Activated CD4-positive, alpha-beta T cell treated with anti-CD3 and anti-CD28 coated beads for 36 hours (primary cell): ENCODE measurements around the gene ABCB9. TPM values are rescaled to one million over a fixed set of nuclear protein-coding genes. Genes with fewer than 3 reads are reported as not detected.
A peak's percentile ranks its signal among the peaks of the same experiment; 100 is the strongest.

Experiments used
- ATAC-seq: fragments of 200-7000 bp; cut with Tn5 transposase; one replicate; pipeline ENCODE4 v1.10.0; 2021; ENCODE audit warnings: mild to moderate bottlenecking, moderate library complexity
- CTCF ChIA-PET: fragments of 350-600 bp; sonication (Branson Sonifier 250); formaldehyde crosslinking; loops from one replicate; lab custom pipeline; 2021; ENCODE audit warnings: antibody characterized with exemption; lab: Charles Lee
- POLR2A ChIA-PET: fragments of 350-600 bp; sonication (Branson Sonifier 250); formaldehyde crosslinking; loops from one replicate; lab custom pipeline; 2021; ENCODE audit warnings: antibody characterized with exemption, inconsistent platforms; lab: Charles Lee
- DNase-seq: peaks from one replicate; pipeline ENCODE4 v3.0.0-alpha.2; 2020
- H3K27ac Mint-ChIP-seq: one replicate; pipeline ENCODE4 v1.8.0; 2021; ENCODE audit warnings: mixed read lengths
- H3K27me3 Mint-ChIP-seq: one replicate; pipeline ENCODE4 v1.8.0; 2021; ENCODE audit warnings: mixed read lengths
- H3K36me3 Mint-ChIP-seq: one replicate; pipeline ENCODE4 v1.8.0; 2021; ENCODE audit warnings: low read depth, mixed read lengths
- H3K4me1 Mint-ChIP-seq: one replicate; pipeline ENCODE4 v1.8.0; 2021; ENCODE audit warnings: mixed read lengths
- H3K4me3 Mint-ChIP-seq: one replicate; pipeline ENCODE4 v1.8.0; 2021; ENCODE audit warnings: mild to moderate bottlenecking, moderate library complexity, mixed read lengths
- H3K9me3 Mint-ChIP-seq: one replicate; pipeline ENCODE4 v1.8.0; 2021; ENCODE audit warnings: low read depth, mixed read lengths
- intact Hi-C, 2 experiments: fragments of 100-400 bp; cut with DNase I in 1 of 2; cut with micrococcal nuclease in 1 of 2; formaldehyde crosslinking; loops; one replicate each; pipeline versions ENCODE4 v1.14.2 to v1.15.1; 2022 to 2024; cut with DNase I, micrococcal nuclease
- total RNA-seq, 2 experiments: library from RNA; stranded (reverse); gene quantifications; one replicate each; pipeline ENCODE4 v1.2.3, GENCODE V29; 2021

The ABCB9 gene
- total RNA-seq, 2 experiments from 2014 or later = 3.8 to 6.3 TPM

DNA sequence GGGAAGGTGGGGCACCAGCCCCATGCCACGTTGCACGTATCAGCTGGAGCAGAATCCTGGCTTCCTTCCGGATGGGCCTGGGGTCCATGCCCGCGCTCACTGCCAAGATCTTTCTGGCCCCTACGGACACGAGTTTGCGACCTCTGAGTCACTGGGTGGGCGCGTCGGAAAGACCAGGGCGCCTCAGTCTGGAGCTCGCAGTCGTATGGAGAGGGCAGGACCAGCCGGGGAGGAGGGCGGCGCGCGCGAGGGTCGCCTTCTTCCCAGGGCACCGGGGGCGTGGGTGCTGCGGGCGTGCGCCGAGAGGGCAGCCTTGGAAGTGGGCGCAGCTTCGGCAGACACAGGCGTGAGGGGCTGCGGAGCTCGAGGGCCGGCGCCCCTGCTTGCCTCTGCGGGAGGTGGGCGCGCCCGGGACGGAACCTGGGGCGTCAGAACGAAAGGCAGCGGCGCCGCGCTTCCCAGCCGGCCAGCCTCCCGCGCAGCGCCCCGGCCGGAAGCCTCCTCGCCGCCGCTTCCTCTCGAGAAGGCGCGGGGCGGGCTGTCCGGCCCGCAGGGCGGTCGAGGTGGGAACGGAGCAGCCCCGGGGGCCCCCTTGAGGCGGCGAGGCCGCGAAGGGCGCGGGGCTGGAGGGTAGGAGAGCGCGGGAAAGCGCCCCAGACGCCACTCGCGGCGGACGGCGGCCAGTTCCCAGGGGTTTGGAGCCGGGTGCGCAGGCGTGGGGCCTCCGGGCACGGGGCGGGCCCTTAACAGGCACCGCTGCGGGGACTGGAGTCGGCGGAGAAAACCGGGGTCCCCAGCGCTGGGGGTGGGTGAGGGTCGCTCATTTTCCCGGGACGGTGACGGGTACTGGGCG, 14.1 kb upstream of the ABCB9 start, which contains the start of gene ARL6IP4:
Gene ARL6IP4, plus strand, starts transcription at position 499 of the 853 bp plus-strand sequence. CDS start 459 bp downstream, outside the sequence.
- CTCF ChIA-PET = interaction anchor here (1.0 to 1.2 kb wide), 2 partner anchors 45 to 119 kb away, joined by 3 read pairs; no protein-coding TSS in a partner anchor
- no peaks in the 10 kb centered on the region for H3K9me3 Mint-ChIP-seq
- H3K27me3 Mint-ChIP-seq = no peaks in the 10 kb centered on the region
- peaks cover 17% of the 10 kb centered on the region for H3K36me3 Mint-ChIP-seq
- intact Hi-C loops = loop anchor here (1.0 to 5.0 kb wide), 6 partner anchors 96 to 604 kb away; partner anchors contain the start of genes MPHOSPH9 (in 1 of the 2), MTRFR (in 1 of the 2), PITPNM2 (in 1 of the 2) and TMED2 (in 1 of the 2)
- H3K4me1 Mint-ChIP-seq = peaks cover 55% of the 10 kb centered on the region
- POLR2A ChIA-PET = interaction anchor here (0.5 kb wide), 1 partner anchor 91 kb away, joined by 3 read pairs; no protein-coding TSS in a partner anchor
- H3K27ac Mint-ChIP-seq = peak within 1 kb of the TSS; percentile 85
- DNase-seq (peak; percentile 82), ATAC-seq (peak; percentile 77)
- H3K4me3 Mint-ChIP-seq = peak within 1 kb of the TSS; percentile 87

DNA sequence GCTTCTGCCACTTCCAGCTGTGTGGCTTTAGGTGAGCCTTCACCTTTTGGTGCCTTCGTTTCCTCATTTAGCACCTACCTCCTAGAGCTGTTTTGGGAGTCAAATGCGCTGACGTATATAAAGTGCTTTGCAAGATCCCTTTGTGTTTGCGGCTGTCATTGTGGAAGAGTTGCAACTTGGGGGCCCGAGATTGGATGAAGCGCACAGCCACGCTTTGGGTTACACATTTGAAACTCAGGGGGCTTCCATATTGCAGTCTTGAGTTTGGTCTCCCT, 13.6 kb upstream of the ABCB9 start:
- intact Hi-C loops = loop anchor here (1.0 to 10.0 kb wide), 9 partner anchors 96 to 1935 kb away; partner anchors contain the start of genes KMT5A (in 1 of the 2), MPHOSPH9 (in 1 of the 2), MTRFR (in 1 of the 2) and PITPNM2 (in 1 of the 2)
- ChIA-PET POLR2A (interaction anchor here (0.5 kb wide), 1 partner anchor 92 kb away, joined by 3 read pairs; no protein-coding TSS in a partner anchor), CTCF (interaction anchor here (1.2 kb wide), 1 partner anchor 119 kb away, joined by 3 read pairs; no protein-coding TSS in a partner anchor)
- Mint-ChIP-seq H3K9me3 (no peaks in the 10 kb centered on the region), H3K4me1 (peaks cover 52% of the 10 kb centered on the region), H3K27me3 (no peaks in the 10 kb centered on the region), H3K36me3 (peaks cover 12% of the 10 kb centered on the region), H3K4me3 (peak overlapping the region; percentile 87), H3K27ac (peak overlapping the region; percentile 85)
- DNase-seq (no peak), ATAC-seq (no peak)

DNA sequence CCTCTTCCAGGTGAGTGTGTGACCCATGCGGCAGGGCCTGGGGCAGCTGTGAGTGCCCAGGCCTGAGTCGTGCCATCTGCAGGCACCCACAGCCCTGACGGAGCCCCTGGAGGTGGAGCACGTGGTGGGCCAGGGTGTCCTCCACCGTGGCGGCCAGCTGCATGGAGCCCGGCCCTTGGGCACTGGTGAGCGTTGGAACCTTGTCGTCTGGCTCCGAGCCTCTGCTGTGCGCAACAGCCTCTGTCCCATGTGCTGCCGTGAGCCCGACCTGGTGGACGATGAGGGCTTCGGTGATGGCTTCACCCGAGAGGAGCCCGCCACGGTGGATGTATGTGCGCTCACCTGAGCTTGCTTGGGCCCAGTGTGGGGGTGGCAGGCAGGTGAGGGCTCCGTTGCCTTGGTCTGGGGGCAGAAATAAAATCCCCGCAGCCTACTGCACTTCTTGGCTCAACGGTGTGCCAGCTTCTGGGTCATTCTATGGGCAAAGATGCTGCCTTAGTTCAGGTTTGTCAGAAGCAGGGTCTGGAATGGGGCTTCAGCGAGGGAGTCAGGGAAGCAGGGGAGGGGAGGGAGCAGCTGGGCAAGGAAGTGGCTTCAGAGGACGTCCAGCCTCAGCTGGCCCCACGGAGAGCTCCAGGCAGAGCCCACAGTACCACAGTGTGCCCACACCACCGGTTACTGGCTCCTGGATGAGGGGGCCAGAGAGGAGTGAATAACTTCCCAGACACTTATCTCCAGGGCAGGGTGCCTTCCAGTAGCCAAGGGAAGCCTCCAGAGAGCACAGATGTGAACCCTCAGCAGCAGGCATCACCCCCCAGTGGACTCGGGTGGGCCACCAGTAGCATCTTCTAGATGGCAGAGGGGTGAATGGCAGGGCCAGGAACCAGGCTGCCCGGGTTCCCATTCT, 13.0 kb upstream of the ABCB9 start:
- no peak for DNase-seq
- POLR2A ChIA-PET = interaction anchor here (0.5 to 1.4 kb wide), 2 partner anchors 93 to 254 kb away, joined by 3 to 4 read pairs; partner anchors contain the start of genes MPHOSPH9 and MTRFR
- Mint-ChIP-seq H3K36me3 (peaks cover 12% of the 10 kb centered on the region), H3K27me3 (no peaks in the 10 kb centered on the region), H3K4me3 (peak overlapping the region; percentile 87), H3K4me1 (peaks cover 47% of the 10 kb centered on the region), H3K27ac (peak overlapping the region; percentile 31), H3K9me3 (no peaks in the 10 kb centered on the region)
- CTCF ChIA-PET = interaction anchor here (0.5 to 1.2 kb wide), 5 partner anchors 9 to 932 kb away, joined by 3 to 4 read pairs (median 3); no protein-coding TSS in a partner anchor
- no peak for ATAC-seq
- intact Hi-C loops = loop anchor here (5.0 to 10.0 kb wide), 3 partner anchors 98 to 1936 kb away; partner anchors contain the start of genes KMT5A (in 1 of the 2) and UBC (in 1 of the 2)

GRCh38 chr12:122978507-122978955, 12.3 kb upstream of the ABCB9 start:
- POLR2A ChIA-PET = interaction anchor here (1.4 kb wide), 1 partner anchor 255 kb away, joined by 4 read pairs; the partner anchor contains the start of genes MPHOSPH9 and MTRFR
- H3K27me3 Mint-ChIP-seq = no peaks in the 10 kb centered on the region
- intact Hi-C loops = loop anchor here (5.0 to 10.0 kb wide), 3 partner anchors 99 to 1936 kb away; partner anchors contain the start of genes KMT5A (in 1 of the 2) and UBC (in 1 of the 2)
- no peaks in the 10 kb centered on the region for H3K9me3 Mint-ChIP-seq
- H3K4me3 Mint-ChIP-seq = no peak overlapping the region
- peaks cover 12% of the 10 kb centered on the region for H3K36me3 Mint-ChIP-seq
- H3K27ac Mint-ChIP-seq = no peak overlapping the region
- H3K4me1 Mint-ChIP-seq = peaks cover 47% of the 10 kb centered on the region
- no peak for ATAC-seq
- DNase-seq = no peak
- CTCF ChIA-PET = interaction anchor here (0.6 to 0.7 kb wide), 2 partner anchors 43 to 932 kb away, joined by 4 read pairs; no protein-coding TSS in a partner anchor

DNA sequence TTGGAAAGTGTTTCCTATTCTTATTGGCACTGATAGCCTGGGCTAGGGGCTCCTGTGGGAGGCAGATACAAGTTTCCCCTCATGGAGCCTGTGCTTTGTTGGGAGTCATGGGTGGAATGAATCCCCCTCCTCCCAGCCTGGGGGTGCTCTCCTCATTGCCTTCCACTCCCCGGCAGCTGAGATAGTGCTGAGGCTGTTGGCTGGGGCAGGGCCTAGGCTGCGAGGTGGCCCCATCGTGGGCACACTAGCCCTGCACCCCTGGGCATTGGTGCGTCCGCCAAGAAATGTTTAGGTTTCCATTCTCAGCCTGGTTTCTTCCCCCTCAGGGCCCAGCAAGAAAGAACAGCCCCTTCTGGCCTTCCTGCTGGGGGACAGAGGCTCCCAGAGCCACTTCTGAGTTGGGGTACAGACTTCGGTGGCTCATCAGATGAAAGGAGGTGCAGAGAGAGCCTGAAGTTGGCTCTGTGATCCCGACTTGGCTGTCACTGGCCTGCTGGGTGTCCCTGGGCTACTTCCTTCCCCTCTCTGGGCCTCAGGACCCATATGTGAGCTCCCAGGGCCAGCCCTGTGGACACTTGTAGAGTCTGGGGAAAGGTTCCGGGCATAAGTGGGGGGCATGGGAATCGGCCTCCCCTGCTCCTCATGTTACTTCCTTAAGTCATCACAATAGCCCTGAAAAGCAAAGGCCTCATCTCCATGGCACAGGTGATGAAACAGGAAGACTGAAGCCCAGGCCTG, 11.6 kb upstream of the ABCB9 start:
- peaks cover 40% of the 10 kb centered on the region for H3K4me1 Mint-ChIP-seq
- ChIA-PET CTCF (no interaction called here), POLR2A (interaction anchor here (1.4 kb wide), 1 partner anchor 255 kb away, joined by 4 read pairs; the partner anchor contains the start of genes MPHOSPH9 and MTRFR)
- H3K36me3 Mint-ChIP-seq = peaks cover 12% of the 10 kb centered on the region
- no peak overlapping the region for H3K27ac Mint-ChIP-seq
- no peak for ATAC-seq
- intact Hi-C loops = loop anchor here (5.0 to 10.0 kb wide), 3 partner anchors 99 to 1937 kb away; partner anchors contain the start of genes KMT5A (in 1 of the 2) and UBC (in 1 of the 2)
- no peaks in the 10 kb centered on the region for H3K9me3 Mint-ChIP-seq
- no peaks in the 10 kb centered on the region for H3K27me3 Mint-ChIP-seq
- H3K4me3 Mint-ChIP-seq = no peak overlapping the region
- no peak for DNase-seq

DNA sequence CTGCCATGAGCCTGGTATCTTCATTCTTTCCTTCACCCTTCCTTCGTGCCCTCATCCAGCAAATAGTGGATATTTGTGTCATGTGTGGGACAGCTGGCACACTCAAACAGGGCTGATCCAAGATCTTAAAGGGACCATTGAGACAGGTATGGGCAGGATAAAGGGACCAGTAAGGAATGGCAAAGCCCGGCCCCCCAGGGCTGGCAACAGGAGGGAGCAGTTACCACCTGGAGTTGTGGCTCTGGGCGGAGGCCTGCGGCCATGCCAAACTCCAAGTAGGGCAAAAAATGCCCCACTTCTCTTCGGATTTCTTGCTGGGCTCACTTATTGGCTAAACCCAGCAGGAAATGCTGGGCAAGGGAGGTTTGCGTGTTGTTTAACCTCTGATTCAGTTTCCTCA, 10.9 kb upstream of the ABCB9 start:
- H3K4me3 Mint-ChIP-seq = peak overlapping the region; percentile 35
- H3K4me1 Mint-ChIP-seq = peaks cover 35% of the 10 kb centered on the region
- H3K9me3 Mint-ChIP-seq = no peaks in the 10 kb centered on the region
- intact Hi-C loops = loop anchor here (5.0 to 10.0 kb wide), 3 partner anchors 100 to 1938 kb away; partner anchors contain the start of genes KMT5A (in 1 of the 2) and UBC (in 1 of the 2)
- no peak for ATAC-seq
- H3K36me3 Mint-ChIP-seq = peaks cover 10% of the 10 kb centered on the region
- H3K27ac Mint-ChIP-seq = peak overlapping the region; percentile 47
- no peaks in the 10 kb centered on the region for H3K27me3 Mint-ChIP-seq
- ChIA-PET POLR2A (interaction anchor here (1.2 kb wide), 1 partner anchor 130 kb away, joined by 3 read pairs; no protein-coding TSS in a partner anchor), CTCF (interaction anchor here (1.8 kb wide), 1 partner anchor 11 kb away, joined by 5 read pairs; the partner anchor contains the start of gene ABCB9)
- DNase-seq = no peak

- intact Hi-C loops = loop anchor here (5.0 to 10.0 kb wide), 3 partner anchors 101 to 1938 kb away; partner anchors contain the start of genes KMT5A (in 1 of the 2) and UBC (in 1 of the 2)
- H3K36me3 Mint-ChIP-seq = peaks cover 5% of the 10 kb centered on the region
- H3K4me3 Mint-ChIP-seq = peak overlapping the region; percentile 95
- DNase-seq (no peak), ATAC-seq (no peak)
- no peaks in the 10 kb centered on the region for H3K9me3 Mint-ChIP-seq
- ChIA-PET POLR2A (interaction anchor here (0.6 to 1.2 kb wide), 3 partner anchors 130 to 387 kb away, joined by 3 to 5 read pairs (median 3); no protein-coding TSS in a partner anchor), CTCF (interaction anchor here (1.8 kb wide), 1 partner anchor 10 kb away, joined by 5 read pairs; the partner anchor contains the start of gene ABCB9)
- H3K27me3 Mint-ChIP-seq = no peaks in the 10 kb centered on the region
- H3K4me1 Mint-ChIP-seq = peaks cover 29% of the 10 kb centered on the region
- no peak overlapping the region for H3K27ac Mint-ChIP-seq
Observed at GRCh38 chr12:122976648-122976975, 10.3 kb upstream of the ABCB9 start.

GRCh38 chr12:122975790-122976647, 9.8 kb upstream of the ABCB9 start:
- POLR2A ChIA-PET = interaction anchor here (0.6 to 1.4 kb wide), 8 partner anchors 17 to 625 kb away, joined by 3 to 7 read pairs (median 4); partner anchors contain the start of gene MTRFR
- DNase-seq = no peak
- CTCF ChIA-PET = interaction anchor here (0.6 to 1.8 kb wide), 4 partner anchors 10 to 863 kb away, joined by 3 to 5 read pairs (median 3); partner anchors contain the start of gene ABCB9
- Mint-ChIP-seq H3K9me3 (no peaks in the 10 kb centered on the region), H3K27me3 (no peaks in the 10 kb centered on the region), H3K4me1 (peaks cover 28% of the 10 kb centered on the region), H3K27ac (peak overlapping the region; percentile 100), H3K36me3 (peaks cover 1% of the 10 kb centered on the region), H3K4me3 (peak overlapping the region; percentile 95)
- no peak for ATAC-seq
- intact Hi-C loops = loop anchor here (1.0 to 10.0 kb wide), 11 partner anchors 49 to 1939 kb away; partner anchors contain the start of genes DIABLO (in 1 of the 2), KMT5A (in 1 of the 2), KNTC1 (in 1 of the 2) and MPHOSPH9 (in 1 of the 2)
